Measurements from ENCODE around the gene SYMPK.
"Not testable (repeated sequence)": the region's sequence is repeated elsewhere in the genome, so short reads cannot be mapped to it uniquely, and the experiment has no call there.

The SYMPK gene

GRCh38 chr19:45885556-45886426 lies 22.8 kb upstream of the SYMPK start, which contains the start of gene IRF2BP1:
Gene IRF2BP1, minus strand, starts transcription at chr19:45886141. Its CDS starts 367 bp downstream, at chr19:45885774.
- peak; percentile 92 for DNase-seq

GRCh38 chr19:45884682-45885555 lies 22.0 kb upstream of the SYMPK start:
- no peak for DNase-seq

GRCh38 chr19:45883881-45884681 lies 21.1 kb upstream of the SYMPK start:
- no peak for DNase-seq

- DNase-seq: no peak
These were observed 20.6 kb upstream of the SYMPK start for GRCh38 chr19:45883586-45883880.

GRCh38 chr19:45882652-45883585 lies 20.0 kb upstream of the SYMPK start:
- peak; percentile 87 for DNase-seq

GRCh38 chr19:45881909-45882528 lies 19.1 kb upstream of the SYMPK start:
- DNase-seq: no peak

GRCh38 chr19:45881082-45881908 lies 18.3 kb upstream of the SYMPK start:
- DNase-seq: no peak

- DNase-seq: no peak
These were observed 17.0 kb upstream of the SYMPK start for GRCh38 chr19:45879971-45880370.

GRCh38 chr19:45879055-45879454 lies 16.1 kb upstream of the SYMPK start:
- DNase-seq: no peak

- no peak for DNase-seq
These were observed 15.3 kb upstream of the SYMPK start for GRCh38 chr19:45878043-45878794.

GRCh38 chr19:45876411-45877197 lies 13.7 kb upstream of the SYMPK start:
- peak; percentile 12 for DNase-seq

GRCh38 chr19:45876161-45876410 lies 13.1 kb upstream of the SYMPK start:
- DNase-seq: no peak

GRCh38 chr19:45874620-45874966 lies 11.6 kb upstream of the SYMPK start:
- DNase-seq: no peak

GRCh38 chr19:45873219-45873772 lies 10.3 kb upstream of the SYMPK start:
- DNase-seq: no peak

- no peak for DNase-seq
These were observed 9.4 kb upstream of the SYMPK start for GRCh38 chr19:45872095-45872919.

GRCh38 chr19:45870798-45871197 lies 7.9 kb upstream of the SYMPK start:
- DNase-seq: no peak

GRCh38 chr19:45867241-45867640 lies 4.3 kb upstream of the SYMPK start:
- DNase-seq: not testable (repeated sequence)
